Activated gamma-delta T cell treated with anti-CD3 and anti-CD28 coated beads, Interleukin-2, amount 50 U/mL, for 16 hours (primary cell): ENCODE data around the gene PLA2G2C.

Experiments used
- DNase-seq: peaks from one replicate; pipeline ENCODE4 v3.0.0-alpha.2; 2020; ENCODE audit warnings: low read depth

The PLA2G2C gene

DNA sequence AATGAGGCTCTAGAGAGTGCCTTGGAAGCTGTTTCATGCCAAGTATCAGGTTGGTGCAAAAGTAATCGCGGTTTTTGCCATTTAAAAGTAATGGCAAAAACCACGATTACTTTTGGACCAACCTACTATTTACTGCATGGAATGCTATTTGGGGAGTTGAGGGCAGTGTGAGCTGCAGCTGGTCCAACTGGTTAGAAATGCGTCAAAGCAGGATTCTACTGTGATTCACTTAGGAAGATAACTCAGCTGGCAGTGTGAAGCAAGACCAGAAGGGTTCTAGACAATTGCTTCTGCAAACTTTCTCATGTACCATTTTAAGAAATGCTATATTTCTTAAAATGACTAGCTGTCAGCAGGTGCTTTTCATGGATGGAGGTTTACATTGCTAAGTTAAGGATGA, 21.2 kb upstream of the PLA2G2C start:
- DNase-seq, result no peak

DNA sequence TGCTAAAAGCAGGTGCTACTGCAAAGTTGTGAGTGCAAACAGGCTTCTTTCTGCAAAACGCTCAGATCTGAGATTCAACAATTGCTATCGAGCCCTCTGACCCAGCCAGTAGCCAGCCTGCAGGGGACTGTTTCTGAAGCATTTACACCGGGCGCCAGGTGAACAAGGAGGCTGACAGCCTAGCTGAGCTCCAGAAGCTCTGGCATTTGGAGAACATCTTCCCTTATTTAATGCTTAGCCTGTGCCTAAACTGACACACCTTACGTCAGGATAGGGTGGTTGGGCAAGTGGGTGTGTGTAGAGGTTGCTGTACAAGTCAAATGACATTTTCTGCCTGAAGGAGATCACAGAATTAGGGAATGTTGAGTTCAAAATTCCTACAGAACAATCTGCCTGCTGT, 15.8 kb upstream of the PLA2G2C start:
- DNase-seq, result no peak

DNA sequence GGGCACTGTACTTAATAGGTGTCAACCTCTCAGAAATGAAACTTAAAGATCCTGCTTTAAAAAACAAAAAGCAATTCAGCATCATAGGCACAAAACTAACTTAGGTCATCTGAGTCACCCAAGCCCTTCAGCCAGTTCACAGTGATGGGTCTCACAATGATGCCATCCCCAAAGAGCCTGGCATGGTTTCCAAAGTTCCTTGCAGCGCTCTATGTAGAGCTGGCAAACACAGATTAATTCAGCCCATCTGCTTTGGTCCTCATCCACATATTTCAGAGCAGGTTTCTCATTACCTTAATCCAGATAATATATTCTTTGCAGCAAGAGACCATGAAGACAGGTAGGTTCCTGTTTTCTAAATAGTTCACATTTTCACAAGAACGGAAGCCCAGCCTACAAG, 14.6 kb upstream of the PLA2G2C start:
- no peak for DNase-seq

DNA sequence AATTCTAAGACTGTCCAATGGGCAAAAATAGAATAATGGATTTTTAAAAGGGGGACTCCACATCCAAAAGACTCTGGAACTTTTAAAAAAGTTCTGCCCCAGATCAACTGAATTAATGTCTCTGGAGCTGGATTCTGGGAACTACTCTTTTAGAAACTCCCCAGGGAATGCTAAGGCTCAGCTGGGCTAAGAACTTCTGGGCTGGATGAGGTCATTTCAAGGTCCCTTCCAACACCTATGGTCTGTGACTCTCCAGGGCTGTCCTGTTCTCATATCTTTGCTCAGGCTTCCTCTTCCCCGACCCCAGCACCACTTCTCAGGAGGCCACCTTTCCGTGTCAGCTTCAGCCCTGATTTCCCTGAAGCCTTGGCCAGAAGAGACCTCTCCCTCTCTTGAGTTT, 13.5 kb upstream of the PLA2G2C start:
- DNase-seq, result no peak

GRCh38 chr1:20199403-20199802, 13.1 kb upstream of the PLA2G2C start:
- no peak for DNase-seq

GRCh38 chr1:20198918-20199317, 12.6 kb upstream of the PLA2G2C start:
- no peak for DNase-seq

DNA sequence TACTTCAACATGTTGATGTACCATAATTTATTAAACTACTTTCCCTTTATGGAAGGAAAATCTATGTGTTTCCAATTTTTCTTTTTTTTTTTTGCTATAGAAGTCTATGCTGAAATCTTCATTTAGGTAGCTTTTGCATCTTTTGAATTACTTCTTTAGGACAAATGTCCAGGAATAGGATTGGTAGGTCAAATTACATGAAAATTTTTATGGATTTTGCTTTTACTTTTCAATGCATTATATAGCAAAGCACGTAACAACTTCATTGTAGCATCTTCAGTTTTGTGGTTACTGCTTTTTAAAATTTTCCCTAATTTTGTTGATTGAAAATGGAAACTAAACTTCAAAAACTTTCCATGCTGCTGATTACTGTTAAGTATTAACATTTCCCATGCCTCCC, 12.0 kb upstream of the PLA2G2C start:
- no peak for DNase-seq

DNA sequence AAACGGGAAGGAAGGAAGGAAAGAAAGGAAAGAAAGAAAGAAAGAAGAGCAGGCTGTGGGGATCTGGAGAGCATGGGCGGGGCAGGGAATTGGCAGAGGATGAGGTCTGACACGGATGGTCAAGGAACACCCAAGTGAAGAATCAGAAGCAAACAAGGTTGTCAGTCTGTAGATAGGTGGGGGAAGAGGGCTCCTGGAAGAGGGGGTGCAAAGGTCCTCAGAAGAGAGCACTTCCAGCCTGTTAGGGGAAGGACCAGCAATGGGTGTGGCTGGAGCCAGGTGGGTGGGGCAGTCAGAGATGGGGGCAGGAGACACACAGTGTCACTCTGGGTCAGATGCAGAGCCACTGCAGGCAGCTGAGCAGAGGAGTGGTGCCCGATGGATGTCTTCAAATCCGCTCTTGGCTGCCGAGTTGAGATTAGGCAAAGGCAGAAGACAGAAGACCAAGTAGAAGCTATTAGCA, 11.0 kb upstream of the PLA2G2C start:
- no peak for DNase-seq

GRCh38 chr1:20195462-20195780, 9.1 kb upstream of the PLA2G2C start:
- DNase-seq, result no peak

GRCh38 chr1:20194757-20195461, 8.6 kb upstream of the PLA2G2C start:
- DNase-seq, result peak; percentile 56

- no peak for DNase-seq
Measured at GRCh38 chr1:20194224-20194623, 7.9 kb upstream of the PLA2G2C start.

GRCh38 chr1:20192871-20193411, 6.6 kb upstream of the PLA2G2C start:
- no peak for DNase-seq

- DNase-seq, result no peak
Measured at GRCh38 chr1:20192364-20192763, 6.0 kb upstream of the PLA2G2C start.

DNA sequence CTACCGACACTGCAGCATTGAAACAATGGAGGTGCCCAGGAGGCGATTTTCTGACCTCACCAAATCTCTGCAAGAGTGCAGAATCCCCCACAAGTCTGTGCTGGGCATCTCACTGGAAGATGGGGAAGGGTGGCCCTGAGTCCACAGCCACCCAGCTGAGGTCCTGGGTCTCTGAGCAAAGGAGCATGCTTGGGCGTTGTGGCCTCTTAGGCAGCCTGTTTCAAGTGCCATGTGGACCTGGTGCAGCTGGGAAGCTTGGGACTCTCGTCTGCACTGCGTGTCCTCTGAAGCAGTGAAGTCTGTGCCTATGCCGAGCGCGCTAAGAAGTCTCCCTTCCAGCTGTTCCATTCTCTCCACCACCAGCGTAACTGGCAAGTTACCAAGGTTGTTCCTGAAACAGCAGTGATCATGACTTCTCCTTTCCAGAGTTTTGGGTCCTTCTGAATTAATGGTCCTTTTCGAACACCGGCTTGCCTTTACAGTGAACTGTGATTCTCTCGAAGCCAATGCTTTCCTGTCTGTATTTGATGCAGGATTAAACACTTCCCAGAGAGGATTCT, 5.0 kb upstream of the PLA2G2C start:
- no peak for DNase-seq

DNA sequence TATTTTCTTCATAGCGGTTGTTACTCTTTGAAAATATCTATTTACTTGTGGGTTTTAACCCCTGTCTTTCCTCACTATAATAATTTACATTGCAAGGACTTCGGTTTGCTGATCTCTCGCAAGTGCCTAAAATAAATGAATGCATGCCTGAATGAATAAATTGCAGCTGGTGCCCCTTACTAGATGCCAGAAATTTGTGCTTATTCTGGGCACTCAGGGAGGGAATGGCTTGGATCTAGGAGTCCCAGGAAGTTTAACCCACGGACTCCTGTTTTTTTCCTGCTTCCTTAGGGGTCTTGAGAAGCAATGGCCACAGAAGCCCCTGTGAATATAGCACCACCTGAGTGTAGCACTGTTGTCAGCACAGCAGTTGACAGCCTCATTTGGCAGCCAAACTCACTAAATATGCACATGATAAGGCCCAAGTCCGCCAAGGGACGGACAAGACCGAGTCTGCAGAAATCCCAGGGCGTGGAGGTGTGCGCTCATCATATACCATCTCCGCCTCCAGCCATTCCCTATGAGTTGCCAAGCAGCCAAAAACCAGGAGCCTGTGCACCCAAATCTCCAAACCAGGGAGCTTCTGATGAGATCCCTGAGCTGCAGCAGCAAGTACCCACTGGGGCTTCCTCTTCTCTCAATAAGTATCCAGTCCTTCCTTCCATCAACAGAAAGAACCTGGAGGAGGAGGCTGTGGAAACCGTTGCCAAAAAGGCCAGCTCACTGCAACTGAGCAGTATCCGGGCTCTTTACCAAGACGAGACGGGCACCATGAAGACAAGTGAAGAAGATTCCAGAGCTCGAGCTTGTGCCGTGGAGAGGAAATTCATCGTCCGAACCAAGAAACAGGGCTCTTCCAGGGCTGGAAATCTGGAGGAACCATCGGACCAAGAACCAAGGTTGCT, 4.2 kb upstream of the PLA2G2C start:
- DNase-seq, result no peak

DNA sequence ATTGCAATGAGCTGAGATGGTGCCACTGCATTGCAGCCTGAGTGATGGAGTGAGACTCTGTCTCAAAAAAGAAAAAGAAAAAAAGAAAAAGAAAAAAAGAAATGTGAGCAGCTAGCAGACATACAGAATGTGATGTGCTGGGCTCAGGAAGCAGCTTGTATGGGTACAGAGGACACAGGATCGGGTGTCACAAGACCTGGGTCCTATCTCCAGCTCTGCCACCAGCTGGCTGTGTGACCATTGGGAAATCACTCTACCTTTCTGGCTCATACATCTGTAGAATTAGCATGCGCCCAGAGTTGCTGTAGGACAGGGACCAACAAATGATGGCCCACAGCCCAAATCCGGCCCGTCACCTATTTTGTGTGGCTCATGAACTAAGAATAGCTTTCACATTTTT, 3.3 kb upstream of the PLA2G2C start:
- no peak for DNase-seq

DNA sequence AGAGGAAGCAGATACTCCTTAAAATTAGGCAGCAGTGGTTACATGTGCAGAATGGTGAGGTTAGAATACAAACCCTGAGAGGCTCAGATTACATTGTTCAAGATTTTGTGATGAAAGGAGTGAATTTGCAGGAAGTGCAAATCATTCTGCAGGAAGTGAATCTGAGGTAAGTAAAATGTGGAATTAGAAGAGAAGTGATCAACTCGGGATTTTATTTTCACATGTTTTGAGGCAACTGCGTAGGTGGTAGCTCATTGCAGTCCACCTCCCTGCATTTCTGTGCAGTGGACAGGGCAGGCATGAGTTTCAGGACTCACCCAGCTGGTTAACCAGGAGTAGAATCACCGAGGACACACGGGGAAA, 2.1 kb upstream of the PLA2G2C start:
- no peak for DNase-seq

GRCh38 chr1:20187813-20188454, 1.6 kb upstream of the PLA2G2C start:
- DNase-seq, result no peak

DNA sequence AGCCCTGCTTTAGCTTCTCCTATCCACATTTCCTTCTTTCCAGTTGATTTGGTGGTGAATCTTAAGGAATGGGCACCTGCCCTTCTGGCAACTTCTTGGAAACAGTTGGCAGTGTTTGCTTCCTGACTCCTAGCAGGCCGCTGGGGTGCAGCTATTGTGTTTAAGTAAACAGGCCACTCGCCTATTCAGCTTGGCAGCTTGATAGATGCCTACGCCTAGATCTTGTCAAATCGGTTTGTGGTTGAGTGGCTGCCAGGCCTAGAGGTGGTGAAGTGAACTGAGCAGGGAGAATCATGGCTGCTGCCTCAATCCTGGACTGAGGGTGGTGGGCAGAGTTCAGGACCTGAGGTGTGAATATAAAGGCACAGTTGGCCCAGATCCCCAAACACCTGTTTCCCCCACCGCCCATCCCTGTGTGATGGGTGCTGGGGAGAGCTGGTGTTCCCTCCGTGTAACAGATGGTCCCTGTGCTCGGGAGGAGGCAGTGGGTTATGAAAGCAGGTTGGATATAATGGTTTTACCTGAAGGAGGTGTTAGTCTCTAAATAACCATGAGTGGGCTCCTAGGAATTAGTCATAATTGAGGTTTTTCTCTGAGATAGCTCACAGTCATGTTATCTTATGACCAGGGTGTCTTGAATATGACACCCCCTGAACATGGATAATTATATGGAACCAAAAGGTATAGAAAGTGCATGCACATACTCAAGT, 940 bp upstream of the PLA2G2C start:
- peak; percentile 10 for DNase-seq

- DNase-seq, result peak; percentile 45
Measured at GRCh38 chr1:20184997-20185833, 1.1 kb downstream of the PLA2G2C start.

GRCh38 chr1:20184481-20184900, 1.8 kb downstream of the PLA2G2C start:
- no peak for DNase-seq
